Common myeloid progenitor, CD34-positive (primary cell): ENCODE measurements around the gene CD101.

Experiments used
- CTCF ChIA-PET: fragments of 350-600 bp; sonication (Branson Sonifier 250); formaldehyde crosslinking; loops from one replicate; lab custom pipeline; 2021; ENCODE audit warnings: antibody characterized with exemption; lab: Charles Lee
- POLR2A ChIA-PET: fragments of 350-600 bp; sonication (Branson Sonifier 250); formaldehyde crosslinking; loops from one replicate; lab custom pipeline; 2021; ENCODE audit warnings: antibody characterized with exemption; lab: Charles Lee
- DNase-seq, 3 donors: peaks; one replicate each; pipeline versions ENCODE4 v3.0.0 to v3.0.0-alpha.2; 2013
- H3K27ac ChIP-seq, 2 experiments: 1 replicate in 1 of 2; 2 replicates in 1 of 2; pipeline ENCODE4 v1.7.0; 2013; ENCODE audit warnings: inconsistent platforms in 2 of 2, low read length in 2 of 2, mild to moderate bottlenecking in 2 of 2, low read depth in 1 of 2, moderate library complexity in 1 of 2; ENCODE audit not compliant: severe bottlenecking in 2 of 2, insufficient read depth in 1 of 2, poor library complexity in 1 of 2
- H3K27me3 ChIP-seq, 5 experiments: replicated peaks in 2 of 5; 1 replicate in 3 of 5; 2 replicates in 2 of 5; pipeline versions ENCODE4 v1.6.1 to v1.7.0; 2013; ENCODE audit warnings: low read length in 4 of 5, mild to moderate bottlenecking in 2 of 5, moderate library complexity in 2 of 5, inconsistent platforms in 1 of 5; ENCODE audit not compliant: insufficient read depth in 5 of 5, control insufficient read depth in 4 of 5
- H3K36me3 ChIP-seq, 4 experiments: 1 replicate in 2 of 4; 2 replicates in 2 of 4; pipeline versions ENCODE4 v1.6.1 to v1.7.0; 2013; ENCODE audit warnings: low read length in 3 of 4, control low read depth in 1 of 4, mild to moderate bottlenecking in 1 of 4; ENCODE audit not compliant: control insufficient read depth in 4 of 4, insufficient read depth in 4 of 4
- H3K4me1 ChIP-seq, 4 experiments: 1 replicate in 3 of 4; 2 replicates in 1 of 4; pipeline versions ENCODE4 v1.6.1 to v1.7.1; 2013; ENCODE audit warnings: low read length in 3 of 4, mild to moderate bottlenecking in 3 of 4, control low read depth in 1 of 4, inconsistent platforms in 1 of 4, moderate library complexity in 1 of 4; ENCODE audit not compliant: control insufficient read depth in 4 of 4, insufficient read depth in 4 of 4; ENCODE audit errors: control extremely low read depth in 1 of 4
- H3K4me3 ChIP-seq, 7 experiments: 1 replicate in 4 of 7; 2 replicates in 3 of 7; pipeline versions ENCODE4 v1.5.1 to v1.7.0; 2013; ENCODE audit warnings: mild to moderate bottlenecking in 7 of 7, low read length in 6 of 7, moderate library complexity in 6 of 7, inconsistent platforms in 2 of 7, low read depth in 2 of 7, control low read depth in 1 of 7; ENCODE audit not compliant: insufficient read depth in 4 of 7, control insufficient read depth in 1 of 7; ENCODE audit errors: extremely low read depth in 1 of 7
- H3K9me3 ChIP-seq, 5 experiments: 1 replicate in 4 of 5; 2 replicates in 1 of 5; pipeline versions ENCODE4 v1.6.1 to v1.7.1; 2013; ENCODE audit warnings: low read length in 4 of 5, mild to moderate bottlenecking in 2 of 5, inconsistent platforms in 1 of 5, low read depth in 1 of 5, moderate library complexity in 1 of 5; ENCODE audit not compliant: control insufficient read depth in 4 of 5, insufficient read depth in 2 of 5; ENCODE audit errors: control extremely low read depth in 1 of 5
- WGBS: methylation state at CpG from one replicate; pipeline ENCODE4 v1.1.5; 2013; ENCODE audit not compliant: insufficient coverage; 5-methylcytosine and 5-hydroxymethylcytosine counted together

Gene CD101

GRCh38 chr1:117013309-117013858 lies 11.8 kb downstream of the CD101 start:
- WGBS: 93% methylated on average over 5 of the region's 5 CpGs
- DNase-seq: no peak
- Histone ChIP-seq H3K4me1 (peaks cover 0 to 17% (median 4%) of the 10 kb centered on the region in 4 experiments), H3K9me3 (no peaks in the 10 kb centered on the region), H3K27me3 (no peaks in the 10 kb centered on the region), H3K4me3 (no peak overlapping the region), H3K36me3 (no peaks in the 10 kb centered on the region), H3K27ac (no peak overlapping the region)
- POLR2A ChIA-PET: no interaction called here
- CTCF ChIA-PET: no interaction called here

- DNase-seq: no peak
- no peak overlapping the region for H3K4me3 ChIP-seq
- H3K27ac ChIP-seq: no peak overlapping the region
- H3K9me3 ChIP-seq: no peaks in the 10 kb centered on the region
- 100% methylated on average over 2 of the region's 5 CpGs for WGBS
- H3K27me3 ChIP-seq: no peaks in the 10 kb centered on the region
- no peaks in the 10 kb centered on the region for H3K36me3 ChIP-seq
- ChIA-PET CTCF (no interaction called here), POLR2A (interaction anchor here (0.6 kb wide), 1 partner anchor 160 kb away, joined by 5 read pairs; no protein-coding TSS in a partner anchor)
- peaks cover 0 to 8% (median 1%) of the 10 kb centered on the region in 4 experiments for H3K4me1 ChIP-seq
These were observed 12.6 kb downstream of the CD101 start for GRCh38 chr1:117014209-117014608.

GRCh38 chr1:117015724-117016123 lies 14.2 kb downstream of the CD101 start:
- H3K9me3 ChIP-seq: no peaks in the 10 kb centered on the region
- no peak overlapping the region for H3K4me3 ChIP-seq
- H3K27ac ChIP-seq: no peak overlapping the region
- ChIA-PET POLR2A (no interaction called here), CTCF (no interaction called here)
- no peaks in the 10 kb centered on the region for H3K27me3 ChIP-seq
- no peaks in the 10 kb centered on the region for H3K36me3 ChIP-seq
- no peak for DNase-seq
- H3K4me1 ChIP-seq: no peaks in the 10 kb centered on the region
- WGBS: 100% methylated on average over 1 of the region's 3 CpGs

- Histone ChIP-seq H3K4me1 (no peaks in the 10 kb centered on the region), H3K4me3 (no peak overlapping the region), H3K36me3 (no peaks in the 10 kb centered on the region), H3K27me3 (no peaks in the 10 kb centered on the region), H3K27ac (no peak overlapping the region), H3K9me3 (no peaks in the 10 kb centered on the region)
- POLR2A ChIA-PET: no interaction called here
- WGBS: 94% methylated on average over 4 of the region's 4 CpGs
- DNase-seq: no peak
- CTCF ChIA-PET: no interaction called here
These were observed 15.5 kb downstream of the CD101 start for GRCh38 chr1:117017062-117017461.

GRCh38 chr1:117017648-117018047 lies 16.1 kb downstream of the CD101 start:
- Histone ChIP-seq H3K36me3 (no peaks in the 10 kb centered on the region), H3K9me3 (no peaks in the 10 kb centered on the region), H3K4me3 (no peak overlapping the region), H3K27me3 (no peaks in the 10 kb centered on the region), H3K4me1 (no peaks in the 10 kb centered on the region), H3K27ac (no peak overlapping the region)
- ChIA-PET CTCF (no interaction called here), POLR2A (no interaction called here)
- DNase-seq: no peak
- WGBS: 92% methylated on average over 2 of the region's 3 CpGs

- Histone ChIP-seq H3K27me3 (peaks cover 0 to 2% (median 0%) of the 10 kb centered on the region in 5 experiments), H3K4me1 (no peaks in the 10 kb centered on the region), H3K4me3 (no peak overlapping the region), H3K9me3 (no peaks in the 10 kb centered on the region), H3K36me3 (no peaks in the 10 kb centered on the region), H3K27ac (no peak overlapping the region)
- no peak for DNase-seq
- 40% methylated on average over 1 of the region's 1 CpG for WGBS
- CTCF ChIA-PET: interaction anchor here (1.5 kb wide), 1 partner anchor 79 kb away, joined by 3 read pairs; no protein-coding TSS in a partner anchor
- POLR2A ChIA-PET: no interaction called here
These were observed 19.1 kb downstream of the CD101 start for GRCh38 chr1:117020526-117021156.

- POLR2A ChIA-PET: no interaction called here
- Histone ChIP-seq H3K4me1 (no peaks in the 10 kb centered on the region), H3K4me3 (no peak overlapping the region), H3K36me3 (no peaks in the 10 kb centered on the region), H3K27ac (no peak overlapping the region), H3K9me3 (no peaks in the 10 kb centered on the region), H3K27me3 (peaks cover 0 to 4% (median 1%) of the 10 kb centered on the region in 5 experiments)
- CTCF ChIA-PET: no interaction called here
- 100% methylated on average over 2 of the region's 3 CpGs for WGBS
- DNase-seq: no peak
These were observed 20.6 kb downstream of the CD101 start for GRCh38 chr1:117022114-117022513.
